Neural cell (in vitro differentiated cells): ENCODE data around the gene HECTD1.

ENCODE experiments used
- EP300 ChIP-seq: fragments of 450-650 bp; conservative IDR thresholded peaks from 2 replicates; pipeline ENCODE4 v1.6.1; 2014; ENCODE audit warnings: antibody characterized with exemption, mild to moderate bottlenecking, moderate library complexity; ENCODE audit not compliant: poor library complexity, severe bottlenecking
- MXI1 ChIP-seq: fragments of 450-650 bp; conservative IDR thresholded peaks from 2 replicates; pipeline ENCODE4 v1.6.1; 2014; ENCODE audit warnings: antibody characterized with exemption, mild to moderate bottlenecking; ENCODE audit not compliant: poor library complexity, severe bottlenecking
- TF ChIP-seq, protein P1 (sequence below): fragments of 450-650 bp; IDR thresholded peaks from 2 replicates; pipeline ENCODE4 v1.5.1; 2014; ENCODE audit warnings: antibody characterized with exemption, mild to moderate bottlenecking, moderate library complexity; ENCODE audit not compliant: poor library complexity, severe bottlenecking

DNA sequence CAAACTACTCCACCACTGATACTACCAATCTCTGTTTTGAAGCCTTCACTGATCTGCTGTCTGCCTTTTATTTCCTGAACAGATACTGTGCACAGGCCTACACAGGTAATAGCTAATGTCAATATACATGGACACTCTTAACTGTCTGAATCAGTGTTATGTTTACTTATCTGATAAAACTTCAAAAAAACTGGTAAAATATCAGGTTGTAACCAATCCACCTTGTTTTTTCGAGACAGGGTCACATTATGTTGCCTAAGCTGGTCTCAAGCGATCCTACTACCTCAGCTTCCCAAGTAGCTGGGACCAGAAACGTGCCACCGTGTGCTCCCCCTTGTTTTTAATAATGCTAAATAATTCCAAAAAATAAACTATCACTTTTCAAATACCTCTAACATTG lies 43.5 kb downstream of the HECTD1 start:
- TF ChIP-seq, protein P1, sequence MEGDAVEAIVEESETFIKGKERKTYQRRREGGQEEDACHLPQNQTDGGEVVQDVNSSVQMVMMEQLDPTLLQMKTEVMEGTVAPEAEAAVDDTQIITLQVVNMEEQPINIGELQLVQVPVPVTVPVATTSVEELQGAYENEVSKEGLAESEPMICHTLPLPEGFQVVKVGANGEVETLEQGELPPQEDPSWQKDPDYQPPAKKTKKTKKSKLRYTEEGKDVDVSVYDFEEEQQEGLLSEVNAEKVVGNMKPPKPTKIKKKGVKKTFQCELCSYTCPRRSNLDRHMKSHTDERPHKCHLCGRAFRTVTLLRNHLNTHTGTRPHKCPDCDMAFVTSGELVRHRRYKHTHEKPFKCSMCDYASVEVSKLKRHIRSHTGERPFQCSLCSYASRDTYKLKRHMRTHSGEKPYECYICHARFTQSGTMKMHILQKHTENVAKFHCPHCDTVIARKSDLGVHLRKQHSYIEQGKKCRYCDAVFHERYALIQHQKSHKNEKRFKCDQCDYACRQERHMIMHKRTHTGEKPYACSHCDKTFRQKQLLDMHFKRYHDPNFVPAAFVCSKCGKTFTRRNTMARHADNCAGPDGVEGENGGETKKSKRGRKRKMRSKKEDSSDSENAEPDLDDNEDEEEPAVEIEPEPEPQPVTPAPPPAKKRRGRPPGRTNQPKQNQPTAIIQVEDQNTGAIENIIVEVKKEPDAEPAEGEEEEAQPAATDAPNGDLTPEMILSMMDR: no peak
- TF ChIP-seq MXI1: no peak
- no peak for TF ChIP-seq EP300
